T-cell (primary cell): ENCODE results near the gene INHBE. TPM values are rescaled to one million over a fixed set of nuclear protein-coding genes. Genes with fewer than 3 reads are reported as not detected.

Experiments used
- ATAC-seq, 4 experiments: fragments of 200-7000 bp in 3 of 4; fragments of 150-1000 bp in 1 of 4; cut with Tn5 transposase; replicated peaks in 1 of 4; 1 replicate in 3 of 4; 2 replicates in 1 of 4; pipeline ENCODE4 v1.10.0; 2021; ENCODE audit warnings: moderate library complexity in 3 of 4, mild to moderate bottlenecking in 2 of 4, moderate number of reproducible peaks in 1 of 4
- CTCF ChIA-PET, 2 donors: fragments of 300-600 bp; sonication (Branson Sonifier 250); formaldehyde crosslinking; loops; one replicate each; lab custom pipeline; 2022; ENCODE audit warnings: antibody characterized with exemption in 2 of 2; lab: Charles Lee
- POLR2A ChIA-PET, 2 donors: fragments of 300-600 bp; sonication (Branson Sonifier 250); formaldehyde crosslinking; loops; one replicate each; lab custom pipeline; 2022; ENCODE audit warnings: antibody characterized with exemption in 2 of 2; lab: Charles Lee
- DNase-seq, 35 experiments: peaks; one replicate each; pipeline versions ENCODE4 v3.0.0 to v3.0.0-alpha.2; 2013 to 2023
- H3K27ac ChIP-seq: one replicate; pipeline ENCODE4 v1.5.1; 2013; ENCODE audit warnings: low read length
- H3K27me3 ChIP-seq, 2 experiments: replicated peaks in 1 of 2; 1 replicate in 1 of 2; 2 replicates in 1 of 2; pipeline versions ENCODE4 v1.6.1 to v1.7.0; 2013; ENCODE audit warnings: low read length in 1 of 2, mixed read lengths in 1 of 2; ENCODE audit not compliant: control insufficient read depth in 2 of 2, insufficient read depth in 2 of 2; ENCODE audit errors: extremely low read depth in 1 of 2
- H3K36me3 ChIP-seq, 2 donors: 1 replicate in 1 of 2; 2 replicates in 1 of 2; pipeline versions ENCODE4 v1.6.1 to v1.7.0; 2013; ENCODE audit warnings: low read length in 1 of 2; ENCODE audit not compliant: control insufficient read depth in 2 of 2, insufficient read depth in 1 of 2; ENCODE audit errors: extremely low read depth in 1 of 2
- H3K4me1 ChIP-seq, 2 experiments: 1 replicate in 1 of 2; 2 replicates in 1 of 2; pipeline versions ENCODE4 v1.6.1 to v1.7.0; 2013; ENCODE audit warnings: low read length in 2 of 2, mixed read lengths in 1 of 2; ENCODE audit not compliant: insufficient read depth in 2 of 2, control insufficient read depth in 1 of 2; ENCODE audit errors: extremely low read depth in 1 of 2
- H3K4me3 ChIP-seq, 2 donors: 1 replicate in 1 of 2; 2 replicates in 1 of 2; pipeline versions ENCODE4 v1.5.1 to v1.7.0; 2013; ENCODE audit warnings: mild to moderate bottlenecking in 2 of 2, low read length in 1 of 2, moderate library complexity in 1 of 2; ENCODE audit not compliant: control insufficient read depth in 1 of 2; ENCODE audit errors: extremely low read depth in 1 of 2
- H3K9me3 ChIP-seq: 2 replicates; pipeline ENCODE4 v1.7.0; 2013
- H3K27ac Mint-ChIP-seq, 2 donors: one replicate each; pipeline ENCODE4 v1.8.0; 2020 to 2021; ENCODE audit warnings: mild to moderate bottlenecking in 2 of 2, mixed read lengths in 2 of 2
- H3K27me3 Mint-ChIP-seq, 2 donors: one replicate each; pipeline ENCODE4 v1.8.0; 2021 to 2022; ENCODE audit warnings: mixed read lengths in 2 of 2
- H3K36me3 Mint-ChIP-seq: one replicate; pipeline ENCODE4 v1.8.0; 2021; ENCODE audit warnings: mixed read lengths
- H3K4me1 Mint-ChIP-seq, 3 donors: one replicate each; pipeline ENCODE4 v1.8.0; 2020 to 2022; ENCODE audit warnings: mixed read lengths in 3 of 3, mild to moderate bottlenecking in 1 of 3
- H3K4me3 Mint-ChIP-seq, 3 donors: one replicate each; pipeline ENCODE4 v1.8.0; 2020 to 2022; ENCODE audit warnings: mild to moderate bottlenecking in 3 of 3, mixed read lengths in 3 of 3, moderate library complexity in 3 of 3
- H3K9me3 Mint-ChIP-seq, 3 donors: one replicate each; pipeline ENCODE4 v1.8.0; 2020 to 2022; ENCODE audit warnings: mixed read lengths in 3 of 3
- WGBS: methylation state at CpG from one replicate; pipeline ENCODE4 v1.1.5; 2013; ENCODE audit warnings: missing lambda C conversion rate; ENCODE audit not compliant: insufficient coverage; 5-methylcytosine and 5-hydroxymethylcytosine counted together
- total RNA-seq, 35 experiments: library from RNA in 6 of 35; stranded (reverse) in 6 of 35; fragments of 120-200 nt in 1 of 35; gene quantifications; one replicate each; pipeline versions ENCODE4 v1.2.1 to v1.2.4 and lab custom pipeline; 2013 to 2026

Gene INHBE
- total RNA-seq, 5 donors from 2014 or later (not counting 1 experiment from before 2014, with no cell fraction given): 0.09 to 0.13 (median 0.12) TPM; not detected in 2

DNA sequence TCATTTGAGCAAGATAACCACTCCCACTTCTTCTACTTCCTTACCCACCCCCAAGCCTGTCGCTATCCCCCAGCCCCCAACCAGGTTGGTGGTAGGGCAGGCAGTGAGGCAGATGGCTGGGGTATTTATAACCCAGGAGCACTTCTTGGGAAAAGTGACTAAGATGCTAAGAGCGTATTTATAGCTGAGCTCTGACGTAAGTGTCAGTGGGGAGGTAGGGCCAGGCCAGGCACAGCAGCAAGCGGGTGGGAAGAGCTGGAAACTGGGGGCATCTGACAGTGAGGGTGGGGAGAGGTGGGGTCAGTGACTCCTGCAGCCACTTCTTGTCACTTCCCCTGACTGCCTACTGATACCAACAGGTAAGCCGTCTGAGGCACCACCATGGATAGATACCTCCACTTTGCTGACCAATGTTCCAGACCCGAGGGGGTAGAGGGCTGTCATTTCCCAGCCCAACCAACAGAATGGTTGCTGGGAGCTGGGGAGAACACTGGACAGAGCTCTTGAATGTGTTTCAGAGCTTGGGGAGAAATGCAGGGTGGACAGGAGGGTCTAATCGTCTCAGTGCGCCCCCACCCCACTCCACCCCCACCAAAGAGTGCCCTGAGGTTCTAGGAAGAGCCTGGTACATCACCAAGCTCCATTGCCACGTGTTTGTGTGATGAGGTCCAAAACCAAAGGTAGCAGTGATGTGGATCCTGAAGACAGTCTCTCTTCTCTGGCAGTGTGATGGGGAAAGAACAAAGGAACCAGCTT, 2.7 kb upstream of the INHBE start:
- Histone ChIP-seq H3K4me3 (no peak overlapping the region), H3K27me3 (peaks cover 0 to 33% of the 10 kb centered on the region in 2 experiments), H3K9me3 (no peaks in the 10 kb centered on the region), H3K4me1 (peaks cover 0 to 10% of the 10 kb centered on the region in 2 experiments), H3K27ac (no peak overlapping the region), H3K36me3 (no peaks in the 10 kb centered on the region)
- POLR2A ChIA-PET: interaction anchor here in 1 of 2 donors (0.6 kb wide), 2 partner anchors 43 to 1078 kb away, joined by 3 to 4 read pairs; no protein-coding TSS in a partner anchor
- H3K36me3 Mint-ChIP-seq: no peaks in the 10 kb centered on the region
- H3K27me3 Mint-ChIP-seq: peaks cover 0 to 1% of the 10 kb centered on the region in 2 donors
- WGBS: 71% methylated on average over 2 of the region's 9 CpGs
- CTCF ChIA-PET: interaction anchor here (0.6 to 2.1 kb wide), 8 partner anchors 12 to 1116 kb away, joined by 3 to 10 read pairs (median 4); no protein-coding TSS in a partner anchor
- H3K4me3 Mint-ChIP-seq: no peak overlapping the region
- no peaks in the 10 kb centered on the region for H3K9me3 Mint-ChIP-seq
- DNase-seq (no peak), ATAC-seq (no peak)
- H3K4me1 Mint-ChIP-seq: peaks cover 7 to 15% (median 8%) of the 10 kb centered on the region in 3 donors
- H3K27ac Mint-ChIP-seq: no peak overlapping the region

DNA sequence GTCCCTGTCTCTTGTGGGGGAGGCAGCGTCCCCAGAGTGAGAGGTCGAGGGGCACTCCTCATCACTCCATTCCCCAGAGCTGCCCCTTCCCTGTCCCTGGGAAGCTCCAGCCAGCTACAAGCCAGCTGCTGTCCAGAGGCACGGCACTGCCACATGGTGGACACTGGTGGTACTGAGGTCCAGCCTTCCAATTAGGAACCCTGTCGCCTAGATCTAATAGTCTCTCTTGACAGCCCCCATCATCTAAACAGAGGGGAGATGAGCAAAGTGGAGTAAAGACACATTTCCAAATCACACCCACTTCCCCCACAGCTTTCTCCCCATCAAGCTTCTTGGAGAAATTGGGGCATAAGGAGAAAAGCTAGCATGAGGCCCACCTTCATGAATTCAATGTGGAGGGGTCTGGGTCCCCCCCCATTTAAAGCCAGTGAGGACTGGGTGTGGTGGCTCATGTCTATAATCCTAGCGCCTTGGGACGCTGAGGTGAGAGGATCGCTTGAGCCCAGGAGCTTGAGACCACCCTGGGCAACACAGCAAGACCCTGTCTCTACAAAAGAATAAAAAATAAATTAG, 2.1 kb upstream of the INHBE start:
- DNase-seq (peak in 8 of 35 experiments; percentile 18 to 62 (median 37)), ATAC-seq (peak in 1 of 4 experiments; percentile 39)
- H3K4me1 ChIP-seq: peaks cover 0 to 10% of the 10 kb centered on the region in 2 experiments
- H3K27ac ChIP-seq: no peak overlapping the region
- Mint-ChIP-seq H3K4me1 (peaks cover 7 to 15% (median 8%) of the 10 kb centered on the region in 3 donors), H3K36me3 (no peaks in the 10 kb centered on the region), H3K27me3 (peaks cover 0 to 1% of the 10 kb centered on the region in 2 donors), H3K27ac (no peak overlapping the region), H3K4me3 (no peak overlapping the region), H3K9me3 (no peaks in the 10 kb centered on the region)
- no peaks in the 10 kb centered on the region for H3K36me3 ChIP-seq
- WGBS: no CpG with 5 or more reads among the region's 7 CpGs
- H3K4me3 ChIP-seq: no peak overlapping the region
- peaks cover 0 to 33% of the 10 kb centered on the region in 2 experiments for H3K27me3 ChIP-seq
- ChIA-PET POLR2A (interaction anchor here in 1 of 2 donors (0.6 kb wide), 2 partner anchors 44 to 1079 kb away, joined by 3 to 4 read pairs; no protein-coding TSS in a partner anchor), CTCF (interaction anchor here (0.6 to 2.1 kb wide), 6 partner anchors 23 to 1117 kb away, joined by 3 to 5 read pairs (median 4); no protein-coding TSS in a partner anchor)
- no peaks in the 10 kb centered on the region for H3K9me3 ChIP-seq

DNA sequence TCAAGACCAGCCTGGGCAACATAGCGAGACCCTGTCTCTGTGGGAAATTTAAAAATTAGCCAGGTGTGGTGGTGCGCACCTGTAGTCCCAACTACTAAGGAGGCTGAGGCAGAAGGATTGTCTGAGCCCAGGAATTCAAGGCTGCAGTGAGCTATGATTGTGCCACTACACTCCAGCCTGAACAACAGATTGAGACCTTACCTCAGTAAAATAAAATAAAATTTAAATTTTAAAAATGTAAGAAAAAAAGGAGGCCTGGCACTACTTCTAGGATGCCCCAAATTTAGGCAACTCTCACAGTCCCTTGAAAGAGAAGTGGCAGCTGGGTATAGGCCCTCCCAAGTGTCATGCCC, 918 bp upstream of the INHBE start:
- ATAC-seq (no peak), DNase-seq (no peak)
- Histone ChIP-seq H3K27ac (no peak overlapping the region), H3K4me1 (peaks cover 0 to 20% of the 10 kb centered on the region in 2 experiments), H3K27me3 (peaks cover 0 to 33% of the 10 kb centered on the region in 2 experiments), H3K9me3 (no peaks in the 10 kb centered on the region), H3K36me3 (no peaks in the 10 kb centered on the region), H3K4me3 (no peak overlapping the region)
- no CpG with 5 or more reads among the region's 2 CpGs for WGBS
- ChIA-PET POLR2A (no interaction called here), CTCF (interaction anchor here in 1 of 2 donors (0.6 kb wide), 1 partner anchor 941 kb away, joined by 8 read pairs; no protein-coding TSS in a partner anchor)
- H3K27me3 Mint-ChIP-seq: peaks cover 0 to 1% of the 10 kb centered on the region in 2 donors
- no peak overlapping the region for H3K27ac Mint-ChIP-seq
- H3K36me3 Mint-ChIP-seq: no peaks in the 10 kb centered on the region
- peaks cover 14 to 22% (median 14%) of the 10 kb centered on the region in 3 donors for H3K4me1 Mint-ChIP-seq
- H3K4me3 Mint-ChIP-seq: no peak overlapping the region
- H3K9me3 Mint-ChIP-seq: no peaks in the 10 kb centered on the region

GRCh38 chr12:57455374-57456144, 452 bp downstream of the INHBE start:
- Histone ChIP-seq H3K27me3 (peaks cover 0 to 36% of the 10 kb centered on the region in 2 experiments), H3K36me3 (no peaks in the 10 kb centered on the region), H3K9me3 (no peaks in the 10 kb centered on the region), H3K4me1 (peaks cover 3 to 33% of the 10 kb centered on the region in 2 experiments), H3K4me3 (no peak overlapping the region), H3K27ac (no peak overlapping the region)
- no peaks in the 10 kb centered on the region for H3K36me3 Mint-ChIP-seq
- ChIA-PET CTCF (interaction anchor here (0.5 to 1.2 kb wide), 7 partner anchors 58 to 243 kb away, joined by 3 to 4 read pairs (median 3); no protein-coding TSS in a partner anchor), POLR2A (interaction anchor here in 1 of 2 donors (0.5 to 0.6 kb wide), 3 partner anchors 7 to 911 kb away, joined by 3 to 7 read pairs (median 3); partner anchors contain the start of gene ARHGAP9)
- H3K27me3 Mint-ChIP-seq: peaks cover 0 to 6% of the 10 kb centered on the region in 2 donors
- DNase-seq (no peak), ATAC-seq (no peak)
- H3K4me3 Mint-ChIP-seq: peak overlapping the region in 2 of 3 donors; percentile 28 to 42
- 80% methylated on average over 5 of the region's 10 CpGs for WGBS
- no peaks in the 10 kb centered on the region for H3K9me3 Mint-ChIP-seq
- no peak overlapping the region for H3K27ac Mint-ChIP-seq
- peaks cover 22 to 36% (median 24%) of the 10 kb centered on the region in 3 donors for H3K4me1 Mint-ChIP-seq

DNA sequence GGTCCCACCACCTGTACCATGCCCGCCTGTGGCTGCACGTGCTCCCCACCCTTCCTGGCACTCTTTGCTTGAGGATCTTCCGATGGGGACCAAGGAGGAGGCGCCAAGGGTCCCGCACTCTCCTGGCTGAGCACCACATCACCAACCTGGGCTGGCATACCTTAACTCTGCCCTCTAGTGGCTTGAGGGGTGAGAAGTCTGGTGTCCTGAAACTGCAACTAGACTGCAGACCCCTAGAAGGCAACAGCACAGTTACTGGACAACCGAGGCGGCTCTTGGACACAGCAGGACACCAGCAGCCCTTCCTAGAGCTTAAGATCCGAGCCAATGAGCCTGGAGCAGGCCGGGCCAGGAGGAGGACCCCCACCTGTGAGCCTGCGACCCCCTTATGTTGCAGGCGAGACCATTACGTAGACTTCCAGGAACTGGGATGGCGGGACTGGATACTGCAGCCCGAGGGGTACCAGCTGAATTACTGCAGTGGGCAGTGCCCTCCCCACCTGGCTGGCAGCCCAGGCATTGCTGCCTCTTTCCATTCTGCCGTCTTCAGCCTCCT, 1.1 kb downstream of the INHBE start:
- Mint-ChIP-seq H3K36me3 (no peaks in the 10 kb centered on the region), H3K27ac (no peak overlapping the region), H3K4me1 (peaks cover 24 to 42% (median 28%) of the 10 kb centered on the region in 3 donors), H3K9me3 (no peaks in the 10 kb centered on the region), H3K4me3 (peak overlapping the region in 2 of 3 donors; percentile 28 to 42), H3K27me3 (peaks cover 0 to 9% of the 10 kb centered on the region in 2 donors)
- ATAC-seq: peak in 1 of 4 experiments; percentile 17
- Histone ChIP-seq H3K4me1 (peaks cover 9 to 40% of the 10 kb centered on the region in 2 experiments), H3K4me3 (no peak overlapping the region), H3K36me3 (no peaks in the 10 kb centered on the region), H3K27ac (no peak overlapping the region), H3K9me3 (no peaks in the 10 kb centered on the region), H3K27me3 (peaks cover 0 to 41% of the 10 kb centered on the region in 2 experiments)
- CTCF ChIA-PET: interaction anchor here in 1 of 2 donors (0.5 to 1.2 kb wide), 3 partner anchors 35 to 68 kb away, joined by 3 to 5 read pairs (median 4); no protein-coding TSS in a partner anchor
- POLR2A ChIA-PET: interaction anchor here in 1 of 2 donors (0.5 to 0.6 kb wide), 2 partner anchors 8 to 24 kb away, joined by 3 to 7 read pairs; partner anchors contain the start of gene ARHGAP9
- peak in 13 of 35 experiments; percentile 22 to 70 (median 40) for DNase-seq
- 51% methylated on average over 12 of the region's 15 CpGs for WGBS
